ENCODE measurements around the gene KRTAP16-1. TPM values are rescaled to one million over a fixed set of nuclear protein-coding genes. Genes with fewer than 3 reads are reported as not detected.

The KRTAP16-1 gene
- total and polyA plus RNA-seq, 2 of the 8 experiments (the other 6 are each of a cell fraction or from before 2014, with no cell fraction given), result not detected

DNA sequence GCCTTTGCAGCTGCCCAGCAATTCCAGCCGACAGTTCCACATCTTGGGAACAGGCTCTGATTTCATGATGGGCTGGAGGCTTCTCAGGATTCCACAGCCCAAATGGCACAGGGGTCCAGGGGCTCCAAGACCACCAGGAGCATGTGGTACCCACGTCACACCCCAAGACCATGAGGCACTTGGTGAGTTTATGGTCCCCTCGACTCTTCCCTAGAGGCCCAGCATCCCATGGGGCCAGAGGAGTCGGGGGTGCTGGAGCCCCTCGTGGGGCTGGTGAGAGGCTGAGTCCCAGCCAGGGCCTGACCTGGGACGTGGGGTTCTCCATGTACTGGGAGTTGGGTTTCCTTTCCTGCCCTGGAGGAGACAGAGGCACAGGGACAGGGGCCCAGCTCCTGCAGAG is 16.5 kb upstream of the KRTAP16-1 start:
- CTCF ChIA-PET (ENCODE audit: partially characterized antibody), result interaction anchor here (1.7 kb wide), 1 partner anchor 463 kb away, joined by 4 read pairs; no protein-coding TSS in a partner anchor
- POLR2A ChIA-PET (ENCODE audit: partially characterized antibody), result no interaction called here
- H3K56ac ChIP-seq (replicated peaks; ENCODE audit: insufficient read length, low read depth, low read length), result no peak overlapping the region

More for the DNA sequence above, 16.5 kb upstream of the KRTAP16-1 start:
- no peaks in the 10 kb centered on the region for H3K36me3 ChIP-seq (ENCODE audit: control insufficient read depth in 2 of 4, insufficient read depth in 4 of 4, low read length in 3 of 4)
- H2AK5ac ChIP-seq (ENCODE audit: low read depth, low read length), result no peak overlapping the region
- no peaks in the 10 kb centered on the region for H3K79me1 ChIP-seq (ENCODE audit: low read depth, low read length)
- FAIRE-seq, result no peak
- no peak overlapping the region for H3K14ac ChIP-seq (ENCODE audit: insufficient read length)
- H3K4me2 ChIP-seq (ENCODE audit: insufficient read depth in 1 of 2, low read depth in 2 of 2, low read length in 2 of 2), result no peak overlapping the region
- H2BK5ac ChIP-seq (ENCODE audit: low read depth, low read length), result no peak overlapping the region
- no peak overlapping the region for H4K91ac ChIP-seq (replicated peaks; ENCODE audit: insufficient read length, low read length)
- 78% methylated on average over 4 of the region's 6 CpGs; no CpG with 5 or more reads in 1 of the 2 experiments for WGBS, 2 experiments (ENCODE audit: extremely low coverage in 1 of 2, insufficient coverage in 1 of 2, insufficient read length in 1 of 2, insufficient replicate concordance in 2 of 2, low coverage in 1 of 2, low lambda C conversion rate in 2 of 2, missing lambda C conversion rate in 1 of 2)
- H3K23me2 ChIP-seq (ENCODE audit: low read depth, low read length), result no peaks in the 10 kb centered on the region
- H3K23ac ChIP-seq (ENCODE audit: insufficient read length), result no peak overlapping the region
- no peaks in the 10 kb centered on the region for H3K9me3 ChIP-seq (ENCODE audit: insufficient read depth in 2 of 2, low read depth in 1 of 2, low read length in 1 of 2)
- no peak overlapping the region for H3K4ac ChIP-seq (replicated peaks; ENCODE audit: insufficient read length, low read depth, low read length)
- no peaks in the 10 kb centered on the region for H3K27me3 ChIP-seq (replicated peaks in 1 of 4; ENCODE audit: control insufficient read depth in 3 of 4, extremely low read depth in 1 of 4, insufficient read depth in 3 of 4, low read length in 3 of 4)
- H3K79me2 ChIP-seq (ENCODE audit: control insufficient read depth in 1 of 2, insufficient read depth in 2 of 2, low read length in 2 of 2), result no peaks in the 10 kb centered on the region
- no peaks in the 10 kb centered on the region for H4K20me1 ChIP-seq (replicated peaks in 1 of 2; ENCODE audit: control insufficient read depth in 1 of 2, insufficient read depth in 2 of 2, low read length in 2 of 2)
- H4K5ac ChIP-seq (ENCODE audit: insufficient read length, low read depth, low read length), result no peak overlapping the region
- TF ChIP-seq TCF12 (IDR thresholded peaks at IDR 0.05; ENCODE audit: low read depth, low read length) (no peak), BCL11A (IDR thresholded peaks at IDR 0.05; ENCODE audit: low read depth in 2 of 2, low read length in 2 of 2) (no peak), MAFK (IDR thresholded peaks at IDR 0.05; ENCODE audit: low read depth, low read length) (no peak)
- no peak overlapping the region for H2BK12ac ChIP-seq (ENCODE audit: low read depth, low read length)
- H2BK20ac ChIP-seq (ENCODE audit: low read length), result no peak overlapping the region
- H2BK120ac ChIP-seq (replicated peaks; ENCODE audit: low read depth, low read length), result no peak overlapping the region
- no peak overlapping the region for H2AFZ ChIP-seq (ENCODE audit: low read length)
- H3K9ac ChIP-seq (replicated peaks in 1 of 4; ENCODE audit: extremely low read depth in 1 of 4, low read depth in 3 of 4, low read length in 3 of 4), result no peak overlapping the region
- no peak overlapping the region for H4K8ac ChIP-seq (ENCODE audit: extremely low read depth, insufficient read depth, low read length)
- no peak overlapping the region for H3K27ac ChIP-seq (ENCODE audit: low read depth, low read length)
- no peak for DNase-seq (ENCODE audit: low read depth in 1 of 2, low spot score in 2 of 2)
- H2BK15ac ChIP-seq (ENCODE audit: low read length), result no peak overlapping the region
- no peak overlapping the region for H3K4me3 ChIP-seq (ENCODE audit: extremely low read depth in 1 of 4, insufficient read depth in 2 of 4, low read depth in 3 of 4, low read length in 4 of 4)
- no peaks in the 10 kb centered on the region; a peak in 1 of 7 replicates for H3K4me1 ChIP-seq (replicated peaks in 1 of 4; ENCODE audit: control insufficient read depth in 3 of 4, insufficient read depth in 4 of 4, low read length in 3 of 4)
- no peak overlapping the region for H3K18ac ChIP-seq (ENCODE audit: extremely low read depth, low read length)
